ENCODE results near the gene PLCB1.

DNA sequence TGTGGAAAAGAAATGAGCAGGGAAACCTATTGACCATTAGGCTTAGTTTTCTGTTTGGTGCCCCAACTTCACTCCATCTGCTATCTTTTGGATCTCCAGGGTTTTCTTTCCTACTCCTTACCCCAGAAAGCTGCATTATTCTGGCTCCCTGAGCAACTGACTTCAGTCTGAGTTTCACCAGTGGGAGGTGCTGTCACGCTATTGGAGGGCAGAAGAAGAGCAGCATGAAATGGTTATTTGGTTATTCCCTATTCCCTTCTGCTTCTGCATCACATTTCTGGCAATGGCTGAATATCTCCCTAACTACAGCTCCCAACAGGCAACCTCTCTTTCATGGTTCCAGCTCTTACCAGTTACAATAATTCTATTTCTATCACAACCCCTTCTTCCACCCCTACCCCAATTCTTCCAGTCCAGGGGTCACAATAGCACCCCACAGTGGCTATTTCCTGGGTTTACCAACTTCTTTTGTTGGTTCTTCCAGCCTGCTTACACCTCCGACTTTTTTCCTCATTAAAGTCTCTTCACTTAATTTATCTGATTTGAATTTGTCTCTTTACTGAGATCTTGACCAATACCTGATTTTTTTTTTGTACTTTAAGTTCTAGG lies 311.5 kb downstream of the PLCB1 start:
- no peak for TF ChIP-seq POLR2A (IDR thresholded peaks at IDR 0.05; ENCODE audit: low read length)
- no peak for TF ChIP-seq GATA1 (IDR thresholded peaks at IDR 0.05; ENCODE audit: low read depth, low read length)
